CD14-positive monocyte (primary cell): Measurements from ENCODE around the gene ECE2. TPM values are rescaled to one million over a fixed set of nuclear protein-coding genes. Genes with fewer than 3 reads are reported as not detected.
A peak's percentile ranks its signal among the peaks of the same experiment; 100 is the strongest.

Source experiments
- DNase-seq, 3 donors: peaks; one replicate each; pipeline ENCODE4 v3.0.0-alpha.2; 2011 to 2022
- H2AFZ ChIP-seq: 2 replicates; pipeline ENCODE4 v1.6.0; 2012; ENCODE audit warnings: mild to moderate bottlenecking, low read depth, low read length, inconsistent platforms; ENCODE audit not compliant: insufficient read depth, poor library complexity, severe bottlenecking
- H3K27ac ChIP-seq, 2 donors: 1 replicate in 1 of 2; 2 replicates in 1 of 2; pipeline ENCODE4 v1.5.1; 2012 to 2013; ENCODE audit warnings: low read length in 2 of 2, control low read depth in 1 of 2, inconsistent platforms in 1 of 2, low read depth in 1 of 2, mild to moderate bottlenecking in 1 of 2
- H3K27me3 ChIP-seq, 2 donors: one replicate each; pipeline versions ENCODE4 v1.6.0 to v1.6.1; 2011 to 2013; ENCODE audit warnings: low read length in 2 of 2; ENCODE audit not compliant: control insufficient read depth in 2 of 2, insufficient read depth in 2 of 2
- H3K36me3 ChIP-seq, 2 donors: replicated peaks in 1 of 2; 1 replicate in 1 of 2; 2 replicates in 1 of 2; pipeline versions ENCODE4 v1.5.1 to v1.6.1; 2012 to 2013; ENCODE audit warnings: low read length in 2 of 2, control low read depth in 1 of 2, inconsistent platforms in 1 of 2, mild to moderate bottlenecking in 1 of 2; ENCODE audit not compliant: insufficient read depth in 2 of 2, control insufficient read depth in 1 of 2
- H3K4me1 ChIP-seq, 2 donors: 1 replicate in 1 of 2; 2 replicates in 1 of 2; pipeline versions ENCODE4 v1.5.1 to v1.6.1; 2012 to 2013; ENCODE audit warnings: low read length in 2 of 2, control low read depth in 1 of 2, inconsistent platforms in 1 of 2, mild to moderate bottlenecking in 1 of 2, moderate library complexity in 1 of 2; ENCODE audit not compliant: insufficient read depth in 2 of 2, control insufficient read depth in 1 of 2
- H3K4me2 ChIP-seq: replicated peaks from 2 replicates; pipeline ENCODE3; 2012; ENCODE audit warnings: low read length, moderate library complexity, mild to moderate bottlenecking; ENCODE audit not compliant: poor library complexity, severe bottlenecking; ENCODE audit errors: extremely low read depth
- H3K4me3 ChIP-seq, 3 experiments: fragments of 200-600 bp in 1 of 3; sonication (generic) in 1 of 3; replicated peaks in 1 of 3; 1 replicate in 2 of 3; 2 replicates in 1 of 3; pipeline ENCODE4 v1.5.1; 2011 to 2013; ENCODE audit warnings: low read length in 3 of 3, mild to moderate bottlenecking in 3 of 3, control low read depth in 2 of 3, low read depth in 2 of 3, inconsistent platforms in 1 of 3, moderate library complexity in 1 of 3
- H3K79me2 ChIP-seq: 2 replicates; pipeline ENCODE4 v1.6.0; 2012; ENCODE audit warnings: mild to moderate bottlenecking, control low read depth, inconsistent platforms, low read length, moderate library complexity; ENCODE audit not compliant: insufficient read depth
- H3K9ac ChIP-seq: 2 replicates; pipeline ENCODE4 v1.6.0; 2017; ENCODE audit warnings: low read length, mild to moderate bottlenecking; ENCODE audit not compliant: insufficient read depth, poor library complexity, severe bottlenecking
- H3K9me3 ChIP-seq, 2 donors: replicated peaks in 1 of 2; 1 replicate in 1 of 2; 2 replicates in 1 of 2; pipeline versions ENCODE4 v1.5.1 to v1.6.1; 2012 to 2013; ENCODE audit warnings: low read length in 2 of 2, control low read depth in 1 of 2; ENCODE audit not compliant: control insufficient read depth in 1 of 2, insufficient read depth in 1 of 2
- H4K20me1 ChIP-seq: 2 replicates; pipeline ENCODE4 v1.6.0; 2012; ENCODE audit warnings: mild to moderate bottlenecking, low read length, control low read depth, moderate library complexity; ENCODE audit not compliant: insufficient read depth
- H3K27ac Mint-ChIP-seq, 7 donors: one replicate each; pipeline ENCODE4 v1.8.0; 2020; ENCODE audit warnings: mild to moderate bottlenecking in 7 of 7, mixed read lengths in 7 of 7, moderate library complexity in 6 of 7, inconsistent platforms in 2 of 7
- H3K27me3 Mint-ChIP-seq, 3 donors: one replicate each; pipeline ENCODE4 v1.8.0; 2021 to 2022; ENCODE audit warnings: low read depth in 3 of 3, mild to moderate bottlenecking in 3 of 3, mixed read lengths in 3 of 3, moderate library complexity in 3 of 3, inconsistent platforms in 1 of 3
- H3K36me3 Mint-ChIP-seq, 2 donors: one replicate each; pipeline ENCODE4 v1.8.0; 2020; ENCODE audit warnings: mixed read lengths in 2 of 2, inconsistent platforms in 1 of 2, mild to moderate bottlenecking in 1 of 2
- H3K4me1 Mint-ChIP-seq: one replicate; pipeline ENCODE4 v1.8.0; 2020; ENCODE audit warnings: mild to moderate bottlenecking, mixed read lengths
- H3K4me3 Mint-ChIP-seq, 2 donors: one replicate each; pipeline ENCODE4 v1.8.0; 2020; ENCODE audit warnings: mild to moderate bottlenecking in 2 of 2, mixed read lengths in 2 of 2, moderate library complexity in 1 of 2
- H3K9me3 Mint-ChIP-seq, 7 donors: one replicate each; pipeline ENCODE4 v1.8.0; 2020 to 2022; ENCODE audit warnings: mixed read lengths in 7 of 7, mild to moderate bottlenecking in 6 of 7, moderate library complexity in 6 of 7, inconsistent platforms in 2 of 7
- WGBS: methylation state at CpG from one replicate; pipeline ENCODE4 v1.1.5; 2013; ENCODE audit warnings: missing lambda C conversion rate; ENCODE audit not compliant: insufficient coverage; 5-methylcytosine and 5-hydroxymethylcytosine counted together
- intact Hi-C, 2 donors: fragments of 100-400 bp; cut with micrococcal nuclease; formaldehyde crosslinking; loops; one replicate each; pipeline versions ENCODE4 v1.15.0 to v1.15.1; 2023
- polyA plus RNA-seq, 3 donors: library from polyadenylated mRNA; depleted of rRNA in 1 of 3; unstranded in 2 of 3; stranded (reverse) in 1 of 3; fragments of 300-500 nt in 2 of 3; fragments of >200 nt in 1 of 3; fragmentation: Illumina TruSeq in 2 of 3; gene quantifications; 1 replicate in 2 of 3; 2 replicates in 1 of 3; pipeline ENCODE4 v1.2.3, GENCODE V29; 2012 to 2021
- TF ChIP-seq, protein P1 (sequence below): fragments of 200-600 bp; IDR thresholded peaks from one replicate; pipeline ENCODE4 v1.8.0; 2022; ENCODE audit warnings: antibody characterized with exemption, mild to moderate bottlenecking

ECE2 gene
- polyA plus RNA-seq, 3 donors = not detected

DNA sequence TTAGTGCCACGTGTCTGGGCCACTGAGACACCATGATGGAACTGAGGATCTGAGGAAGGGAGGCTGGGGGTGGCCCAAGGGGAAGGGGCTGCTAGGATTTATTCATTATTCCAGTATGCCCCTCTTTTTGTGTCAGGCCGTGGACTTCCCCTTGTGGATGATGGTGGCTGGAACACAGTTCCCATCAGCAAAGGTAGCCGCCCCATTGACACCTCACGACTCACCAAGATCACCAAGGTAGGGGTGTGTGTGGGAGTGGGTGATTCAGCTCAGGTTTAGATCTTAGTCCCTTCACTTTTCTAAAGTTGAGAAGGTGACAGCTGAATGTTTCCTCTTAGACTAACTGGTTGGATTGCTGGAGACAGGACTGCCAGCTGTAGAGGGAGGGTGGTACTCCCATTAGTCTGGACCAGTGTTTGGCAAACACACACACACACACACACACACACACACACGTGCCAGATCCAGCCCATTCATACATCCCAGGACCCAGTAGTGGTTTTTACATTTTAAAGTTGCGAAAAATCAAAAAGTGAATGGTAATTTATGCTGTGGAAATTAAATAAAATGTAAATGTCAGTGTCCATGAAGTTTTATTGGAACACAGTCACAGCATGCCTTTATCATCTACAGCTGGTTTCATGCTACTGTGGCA, 50.0 kb downstream of the ECE2 start:
- H3K4me1 Mint-ChIP-seq = peaks cover 28% of the 10 kb centered on the region
- TF ChIP-seq, protein P1, sequence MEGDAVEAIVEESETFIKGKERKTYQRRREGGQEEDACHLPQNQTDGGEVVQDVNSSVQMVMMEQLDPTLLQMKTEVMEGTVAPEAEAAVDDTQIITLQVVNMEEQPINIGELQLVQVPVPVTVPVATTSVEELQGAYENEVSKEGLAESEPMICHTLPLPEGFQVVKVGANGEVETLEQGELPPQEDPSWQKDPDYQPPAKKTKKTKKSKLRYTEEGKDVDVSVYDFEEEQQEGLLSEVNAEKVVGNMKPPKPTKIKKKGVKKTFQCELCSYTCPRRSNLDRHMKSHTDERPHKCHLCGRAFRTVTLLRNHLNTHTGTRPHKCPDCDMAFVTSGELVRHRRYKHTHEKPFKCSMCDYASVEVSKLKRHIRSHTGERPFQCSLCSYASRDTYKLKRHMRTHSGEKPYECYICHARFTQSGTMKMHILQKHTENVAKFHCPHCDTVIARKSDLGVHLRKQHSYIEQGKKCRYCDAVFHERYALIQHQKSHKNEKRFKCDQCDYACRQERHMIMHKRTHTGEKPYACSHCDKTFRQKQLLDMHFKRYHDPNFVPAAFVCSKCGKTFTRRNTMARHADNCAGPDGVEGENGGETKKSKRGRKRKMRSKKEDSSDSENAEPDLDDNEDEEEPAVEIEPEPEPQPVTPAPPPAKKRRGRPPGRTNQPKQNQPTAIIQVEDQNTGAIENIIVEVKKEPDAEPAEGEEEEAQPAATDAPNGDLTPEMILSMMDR = no peak
- peaks cover 97 to 99% of the 10 kb centered on the region in 2 donors for H3K36me3 Mint-ChIP-seq
- H4K20me1 ChIP-seq = peaks cover 79% of the 10 kb centered on the region
- H3K36me3 ChIP-seq = peaks cover 96% of the 10 kb centered on the region in 2 donors
- peak overlapping the region in 1 of 2 donors; percentile 36 for H3K27ac ChIP-seq
- peaks cover 58% of the 10 kb centered on the region for H3K79me2 ChIP-seq
- H2AFZ ChIP-seq = no peak overlapping the region
- no peak overlapping the region for H3K9ac ChIP-seq
- no peak overlapping the region for H3K4me3 Mint-ChIP-seq
- WGBS = 75% methylated on average over 1 of the region's 6 CpGs
- H3K9me3 ChIP-seq = no peaks in the 10 kb centered on the region
- peak overlapping the region in 3 of 7 donors; percentile 15 to 64 (median 49) for H3K27ac Mint-ChIP-seq
- no peak overlapping the region for H3K4me2 ChIP-seq
- H3K4me1 ChIP-seq = peaks cover 25 to 26% of the 10 kb centered on the region in 2 donors
- no peak for DNase-seq
- no peak overlapping the region for H3K4me3 ChIP-seq
- H3K27me3 ChIP-seq = no peaks in the 10 kb centered on the region
- H3K9me3 Mint-ChIP-seq = peaks cover 0 to 2% (median 0%) of the 10 kb centered on the region in 7 donors
- intact Hi-C loops = no loop called here
- peaks cover 0 to 2% (median 0%) of the 10 kb centered on the region in 3 donors for H3K27me3 Mint-ChIP-seq

DNA sequence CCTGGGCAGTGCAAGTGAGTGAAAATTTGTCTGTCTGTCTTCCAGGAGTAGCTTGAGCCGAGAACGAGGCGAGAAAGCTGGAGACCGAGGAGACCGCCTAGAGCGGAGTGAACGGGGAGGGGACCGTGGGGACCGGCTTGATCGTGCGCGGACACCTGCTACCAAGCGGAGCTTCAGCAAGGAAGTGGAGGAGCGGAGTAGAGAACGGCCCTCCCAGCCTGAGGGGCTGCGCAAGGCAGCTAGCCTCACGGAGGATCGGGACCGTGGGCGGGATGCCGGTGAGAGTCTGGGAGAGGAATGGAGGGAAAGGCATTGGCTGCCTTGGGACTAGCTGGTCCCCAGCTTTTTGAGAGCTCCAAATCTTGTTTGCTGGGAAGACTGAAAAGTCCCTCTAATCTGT, 51.3 kb downstream of the ECE2 start:
- Mint-ChIP-seq H3K27me3 (peaks cover 0 to 4% (median 0%) of the 10 kb centered on the region in 3 donors), H3K4me3 (no peak overlapping the region), H3K27ac (peak overlapping the region in 4 of 7 donors; percentile 10 to 81 (median 41)), H3K36me3 (peaks cover 97 to 99% of the 10 kb centered on the region in 2 donors), H3K4me1 (peaks cover 14% of the 10 kb centered on the region), H3K9me3 (no peaks in the 10 kb centered on the region)
- TF ChIP-seq, protein P1 = no peak
- Histone ChIP-seq H4K20me1 (peaks cover 79% of the 10 kb centered on the region), H3K4me3 (no peak overlapping the region), H3K9me3 (no peaks in the 10 kb centered on the region), H3K79me2 (peaks cover 48% of the 10 kb centered on the region), H3K27me3 (no peaks in the 10 kb centered on the region), H3K4me1 (peaks cover 12 to 13% of the 10 kb centered on the region in 2 donors), H3K36me3 (peaks cover 96% of the 10 kb centered on the region in 2 donors), H2AFZ (no peak overlapping the region), H3K27ac (no peak overlapping the region), H3K4me2 (no peak overlapping the region), H3K9ac (no peak overlapping the region)
- 98% methylated on average over 18 of the region's 21 CpGs for WGBS
- intact Hi-C loops = no loop called here
- DNase-seq = no peak
